Cardiac septum (tissue), 1 donor: ENCODE measurements around the gene SPTBN5. TPM values are rescaled to one million over a fixed set of nuclear protein-coding genes. Genes with fewer than 3 reads are reported as not detected.

Source experiments
- DNase-seq: peaks from one replicate; pipeline ENCODE4 v3.0.0-alpha.2; 2020; ENCODE audit warnings: low spot score
- intact Hi-C: fragments of 100-400 bp; cut with DNase I; formaldehyde crosslinking; loops from one replicate; pipeline ENCODE4 v1.14.0; 2022
- total RNA-seq: library from RNA; stranded (reverse); fragmentation: NEBNext Ultra II Directional; extraction: Animal tissue kit (Norgen Biotek cat#: 25700); gene quantifications from one replicate; pipeline ENCODE4 v1.2.1, GENCODE V29; 2021
- donor health status: DM: no; HTN: no; CAD: no.

The SPTBN5 gene
- total RNA-seq, 1 donor from 2014 or later, result 2.4 TPM

- intact Hi-C loops, result no loop called here
- DNase-seq, result no peak
These were observed 19.1 kb downstream of the SPTBN5 start for GRCh38 chr15:41874736-41875135.

GRCh38 chr15:41873711-41874110, 20.1 kb downstream of the SPTBN5 start:
- intact Hi-C loops, result no loop called here
- DNase-seq, result no peak

GRCh38 chr15:41872166-41872747, 21.6 kb downstream of the SPTBN5 start:
- no peak for DNase-seq
- intact Hi-C loops, result no loop called here

GRCh38 chr15:41871175-41871905, 22.5 kb downstream of the SPTBN5 start:
- intact Hi-C loops, result no loop called here
- no peak for DNase-seq

DNA sequence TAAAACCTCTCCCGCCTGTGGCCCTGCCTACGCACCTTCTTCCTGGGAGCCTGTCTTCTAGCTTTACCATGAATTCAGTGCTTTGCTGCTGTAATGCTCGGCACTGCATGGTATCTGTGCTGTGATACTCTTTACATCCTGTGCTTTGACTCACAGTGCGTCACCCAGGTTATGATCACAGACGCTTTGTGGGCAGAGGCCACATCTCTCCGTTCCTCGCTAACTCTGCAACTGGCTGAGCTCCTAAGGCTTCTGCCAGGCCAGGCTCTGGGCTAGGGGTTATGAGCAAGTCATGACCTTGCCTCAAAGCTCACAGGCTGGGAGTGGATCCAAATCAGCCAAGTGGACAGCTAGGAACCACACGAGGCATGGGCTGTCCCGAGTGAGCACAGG, 23.2 kb downstream of the SPTBN5 start:
- intact Hi-C loops, result no loop called here

GRCh38 chr15:41869770-41870688, 23.8 kb downstream of the SPTBN5 start:
- DNase-seq, result no peak
- intact Hi-C loops, result no loop called here

More for the DNA sequence above, 23.2 kb downstream of the SPTBN5 start:
- DNase-seq, result no peak

DNA sequence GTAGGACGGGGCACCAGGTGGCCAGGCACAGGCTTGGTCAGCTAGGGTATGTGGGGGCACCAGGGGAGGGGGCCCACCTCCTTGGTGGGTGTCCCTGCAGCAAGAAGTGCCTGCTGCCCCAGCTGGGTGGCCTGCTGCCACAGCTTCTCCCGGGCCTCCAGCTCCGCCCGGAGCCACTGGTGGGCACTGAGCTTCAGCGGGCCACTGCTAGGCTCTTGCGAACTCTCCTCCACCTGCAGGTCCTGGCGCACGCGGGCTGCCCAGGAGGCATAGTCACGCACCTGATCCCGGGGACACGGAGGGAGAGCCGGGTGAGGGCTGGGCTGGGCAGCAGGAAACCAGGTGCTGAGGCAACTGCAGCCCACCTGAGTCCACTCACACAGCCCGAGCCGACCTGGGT, 25.5 kb downstream of the SPTBN5 start:
- no peak for DNase-seq
- intact Hi-C loops, result no loop called here

DNA sequence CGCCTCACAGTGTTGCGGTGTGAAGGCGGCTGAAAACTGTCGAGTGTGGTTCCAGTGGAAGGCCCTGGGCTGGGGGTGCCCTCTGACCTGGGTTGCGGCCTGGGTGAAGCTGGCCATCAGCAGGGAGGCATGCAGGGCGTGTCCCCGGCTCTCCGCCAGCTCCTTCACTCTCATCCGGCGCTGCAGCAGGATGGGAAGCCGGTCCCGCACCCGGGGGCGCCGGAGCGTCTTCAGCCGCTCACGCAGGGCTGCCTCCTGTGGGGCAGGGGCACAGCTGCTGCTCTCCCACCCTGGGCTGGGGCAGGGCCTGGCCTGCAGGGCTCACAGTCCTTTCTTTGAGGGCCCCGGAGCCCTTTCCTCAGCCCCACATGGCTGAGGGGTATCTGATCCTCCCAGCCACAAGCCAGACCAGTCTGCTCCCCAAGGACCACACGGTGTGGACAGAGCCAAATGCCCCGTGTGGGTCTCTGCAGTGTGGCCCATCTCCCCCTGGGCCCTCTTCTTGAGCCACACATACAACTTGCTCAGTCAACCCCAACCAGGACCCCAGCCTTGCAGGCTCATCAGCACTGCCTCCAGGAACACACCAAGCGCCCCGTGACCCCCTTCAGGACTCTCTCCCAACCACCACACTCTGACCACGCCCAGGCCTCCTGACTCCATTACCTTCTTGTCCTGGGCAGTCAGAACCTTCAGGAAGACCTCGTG, 26.8 kb downstream of the SPTBN5 start:
- DNase-seq, result no peak

DNA sequence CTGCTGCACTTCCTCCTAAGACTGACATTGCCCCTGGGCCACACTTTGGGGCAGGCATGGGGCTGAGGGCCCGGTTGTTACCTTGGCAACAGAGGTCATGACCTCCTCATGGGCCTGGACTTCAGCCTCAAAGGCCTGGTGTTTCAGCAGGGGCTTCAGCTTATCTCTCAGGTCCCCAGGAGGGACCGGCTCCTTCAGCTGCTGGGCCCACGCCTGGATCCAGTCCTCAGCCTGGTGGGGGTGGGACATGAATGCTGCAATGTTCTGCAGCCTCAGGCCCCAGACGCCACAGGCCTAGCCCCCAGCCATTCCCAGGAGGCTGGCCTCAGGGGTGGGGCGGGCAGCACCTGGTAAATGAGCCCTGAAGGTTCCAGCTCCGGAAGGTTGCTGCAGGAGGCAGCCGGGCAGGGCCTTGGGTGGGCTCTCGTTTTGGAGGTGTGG, 27.6 kb downstream of the SPTBN5 start:
- DNase-seq, result no peak
- intact Hi-C loops, result no loop called here

More for the DNA sequence above, 26.8 kb downstream of the SPTBN5 start:
- intact Hi-C loops, result no loop called here

GRCh38 chr15:41865490-41866055, 28.3 kb downstream of the SPTBN5 start:
- intact Hi-C loops, result no loop called here
- no peak for DNase-seq

DNA sequence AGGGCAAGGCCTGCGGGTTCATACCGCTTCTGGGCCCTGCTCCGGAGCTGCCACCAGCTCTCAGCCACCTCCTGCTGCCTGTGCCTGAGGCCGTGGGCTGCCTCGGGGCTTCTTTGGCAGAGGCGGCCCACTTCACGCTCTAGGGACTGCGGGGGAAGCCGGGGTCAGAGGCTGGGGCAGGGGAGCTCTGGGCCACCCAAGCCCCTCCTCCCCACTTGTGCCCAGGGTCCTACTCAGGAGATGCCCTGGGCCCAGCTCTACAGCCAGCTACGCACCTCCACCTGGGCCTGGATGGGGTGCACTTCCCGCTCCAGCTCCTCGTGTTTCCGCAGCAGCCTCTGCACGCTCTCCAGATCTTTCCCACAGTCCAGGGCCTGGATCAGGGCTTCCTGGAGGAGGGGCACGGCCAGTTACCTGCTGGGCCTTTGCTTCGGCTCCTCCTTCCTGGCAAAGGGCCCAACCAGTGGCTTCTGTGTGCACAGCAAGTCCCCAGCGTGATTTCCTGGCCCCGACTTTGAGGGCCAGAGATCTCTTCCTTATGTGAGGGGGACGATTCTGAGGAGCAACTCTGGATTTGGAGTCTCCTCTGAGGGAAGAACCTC, 31.2 kb downstream of the SPTBN5 start:
- DNase-seq, result no peak
- intact Hi-C loops, result no loop called here

GRCh38 chr15:41861736-41862356, 32.0 kb downstream of the SPTBN5 start:
- intact Hi-C loops, result no loop called here
- DNase-seq, result no peak

DNA sequence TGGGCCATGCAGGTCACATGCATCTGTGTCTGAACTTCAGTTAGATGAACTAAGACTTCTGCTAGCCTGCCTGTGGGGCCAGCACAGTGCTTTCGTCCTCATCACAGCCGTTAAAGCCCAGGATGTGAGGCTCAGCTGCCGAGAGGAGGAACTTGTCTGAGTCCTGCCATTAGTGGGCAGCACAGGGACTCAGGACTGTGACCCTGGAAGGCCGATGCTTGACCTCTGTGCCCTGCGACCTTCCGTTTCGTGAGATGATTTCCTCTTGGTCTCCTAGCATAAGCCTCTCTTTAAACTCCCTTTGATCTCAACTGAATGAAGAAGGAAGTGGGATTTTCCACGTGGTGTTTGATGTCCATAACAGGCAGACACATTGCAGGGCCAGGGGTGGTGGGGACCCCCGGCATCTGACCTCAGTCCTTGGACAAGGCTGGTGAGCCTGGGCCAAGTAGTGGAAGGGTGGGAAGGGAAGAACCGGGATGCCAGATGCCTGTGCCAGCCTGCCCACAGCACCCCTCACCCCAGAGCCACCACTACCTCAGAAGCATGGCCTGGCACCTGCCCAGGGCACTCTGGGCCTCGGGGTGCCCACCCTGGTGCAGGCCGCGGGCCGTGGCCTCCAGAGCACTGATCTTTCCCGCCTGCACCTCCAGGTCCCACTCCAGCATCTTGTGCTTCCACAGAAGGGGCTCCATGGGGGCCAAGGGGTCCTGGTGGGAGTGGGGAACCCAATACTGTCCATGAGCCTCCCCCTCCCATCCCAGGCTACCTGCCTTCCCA, 33.6 kb downstream of the SPTBN5 start:
- intact Hi-C loops, result no loop called here

GRCh38 chr15:41858756-41859155, 35.1 kb downstream of the SPTBN5 start:
- DNase-seq, result no peak
- intact Hi-C loops, result no loop called here

More for the DNA sequence above, 33.6 kb downstream of the SPTBN5 start:
- DNase-seq, result no peak

- intact Hi-C loops, result no loop called here
- DNase-seq, result no peak
These were observed 36.5 kb downstream of the SPTBN5 start for GRCh38 chr15:41857316-41857715.

DNA sequence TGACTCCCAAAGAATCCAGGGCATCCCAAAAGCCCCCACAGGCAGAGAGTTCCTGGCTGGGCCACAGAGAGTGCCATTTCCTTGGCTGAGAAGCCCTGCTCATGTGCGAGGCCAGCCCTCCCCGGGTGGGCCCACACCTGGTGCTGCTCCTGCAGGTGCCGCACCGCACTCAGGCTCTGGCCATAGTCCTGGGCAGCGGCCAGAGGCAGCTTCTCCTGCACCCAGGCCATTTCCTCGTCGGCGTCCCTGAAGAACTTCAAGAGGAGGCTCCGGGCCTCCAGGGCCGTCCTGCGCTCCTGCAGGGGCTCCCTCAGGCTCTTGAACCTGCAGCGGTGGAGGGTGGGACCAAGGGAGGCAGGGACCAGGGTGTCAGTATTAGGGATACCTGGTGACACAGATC, 37.1 kb downstream of the SPTBN5 start:
- intact Hi-C loops, result no loop called here
- no peak for DNase-seq

DNA sequence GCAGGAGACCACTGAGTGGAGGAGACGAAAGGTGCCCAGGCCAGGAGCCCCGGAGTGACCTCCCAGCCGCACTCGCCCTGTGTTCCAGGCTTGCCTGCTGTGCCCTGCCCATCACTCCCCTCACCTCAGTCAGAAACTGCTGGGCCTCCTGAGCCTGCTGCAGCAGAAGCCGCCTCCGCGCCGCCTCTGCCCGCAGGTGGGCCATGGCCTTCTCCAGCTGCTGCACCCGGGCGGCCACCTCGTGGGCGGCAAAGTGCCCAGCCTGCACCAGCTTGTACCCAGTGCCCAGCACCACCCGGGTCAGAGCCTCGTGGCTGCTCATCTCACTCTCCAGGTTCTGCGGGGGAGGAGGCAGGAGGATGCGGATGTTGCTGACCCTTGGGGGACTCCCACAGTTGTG, 37.6 kb downstream of the SPTBN5 start:
- intact Hi-C loops, result no loop called here
- DNase-seq, result no peak
